K562 (cell line): ENCODE results near the gene DDX41. TPM values are rescaled to one million over a fixed set of nuclear protein-coding genes. Genes with fewer than 3 reads are reported as not detected.

ENCODE experiments used
- ATF7 ChIP-seq: fragments of 450-650 bp; IDR thresholded peaks from 2 replicates; pipeline ENCODE4 v1.7.1; 2014; ENCODE audit warnings: mild to moderate bottlenecking, moderate library complexity
- CBFB ChIP-seq: sonication (generic); formaldehyde crosslinking; IDR thresholded peaks from 2 replicates; pipeline ENCODE4 v1.4.0; 2020; ENCODE audit warnings: mild to moderate bottlenecking, missing genetic modification reagents
- CGGBP1 ChIP-seq: fragments of 250-450 bp; sonication (Bioruptor Pico); IDR thresholded peaks from 2 replicates; pipeline ENCODE4 v1.9.0; 2021; ENCODE audit warnings: mild to moderate bottlenecking
- CHD4 ChIP-seq: fragments of 200-600 bp; sonication (generic); IDR thresholded peaks from 3 replicates; pipeline ENCODE4 v1.6.1; 2012; ENCODE audit warnings: low read depth, mild to moderate bottlenecking, mixed read lengths, low read length, inconsistent platforms; ENCODE audit not compliant: insufficient read depth, insufficient replicate concordance, poor library complexity, severe bottlenecking
- EGR1 ChIP-seq: fragments of 450-650 bp; conservative IDR thresholded peaks from 2 replicates; pipeline ENCODE4 v1.6.1; 2017; ENCODE audit warnings: mild to moderate bottlenecking
- ESRRA ChIP-seq: fragments of 450-650 bp; IDR thresholded peaks from 2 replicates; pipeline ENCODE4 v1.6.1; 2014; ENCODE audit warnings: low read depth, mild to moderate bottlenecking, moderate library complexity, borderline replicate concordance
- ETV1 ChIP-seq: fragments of 450-650 bp; conservative IDR thresholded peaks from 2 replicates; pipeline ENCODE4 v1.6.1; 2016; ENCODE audit warnings: missing genetic modification characterization, control low read depth, low read depth, missing compliant biosample characterization
- ETV6 ChIP-seq, 3 experiments: fragments of 150-350 bp in 1 of 3; sonication (generic) in 1 of 3; formaldehyde crosslinking in 1 of 3; IDR thresholded peaks; 2 replicates each; pipeline versions ENCODE4 v1.6.1 to v1.8.0; 2014 to 2022; ENCODE audit warnings: borderline replicate concordance in 2 of 3, low read depth in 2 of 3, antibody characterized with exemption in 1 of 3, low read length in 1 of 3, mild to moderate bottlenecking in 1 of 3, missing genetic modification reagents in 1 of 3
- FOS ChIP-seq: IDR thresholded peaks from 3 replicates; pipeline ENCODE4 v1.6.1; 2011; ENCODE audit not compliant: insufficient read length; ENCODE audit errors: extremely low read depth
- GABPB1 ChIP-seq: sonication (generic); formaldehyde crosslinking; IDR thresholded peaks from 2 replicates; pipeline ENCODE4 v1.8.0; 2022; ENCODE audit warnings: mild to moderate bottlenecking, missing genetic modification reagents
- HNRNPL ChIP-seq: fragments of 200-400 bp; formaldehyde crosslinking; IDR thresholded peaks from 2 replicates; pipeline ENCODE4 v1.6.1; 2017; ENCODE audit warnings: low read depth, mild to moderate bottlenecking, low read length
- IRF2 ChIP-seq: sonication (generic); formaldehyde crosslinking; IDR thresholded peaks from 2 replicates; pipeline ENCODE4 v1.8.1; 2022; ENCODE audit warnings: mild to moderate bottlenecking, missing genetic modification reagents
- MAX ChIP-seq: sonication (generic); formaldehyde crosslinking; IDR thresholded peaks from 2 replicates; pipeline ENCODE4 v1.9.0; 2022; ENCODE audit warnings: mild to moderate bottlenecking, missing genetic modification reagents
- NCOA2 ChIP-seq, 2 experiments: fragments of 450-650 bp; IDR thresholded peaks; 2 replicates each; pipeline ENCODE4 v1.6.1; 2018; ENCODE audit warnings: mild to moderate bottlenecking in 2 of 2, moderate library complexity in 1 of 2; ENCODE audit not compliant: partially characterized antibody in 2 of 2
- NONO ChIP-seq, 2 experiments: fragments of 200-400 bp in 1 of 2; fragments of 450-650 bp in 1 of 2; formaldehyde crosslinking in 1 of 2; IDR thresholded peaks; 2 replicates each; pipeline ENCODE4 v1.6.1; 2017; ENCODE audit warnings: low read depth in 2 of 2, mild to moderate bottlenecking in 2 of 2, moderate library complexity in 2 of 2, low read length in 1 of 2
- PHF21A ChIP-seq: fragments of 450-650 bp; IDR thresholded peaks from 2 replicates; pipeline ENCODE4 v1.6.1; 2017; ENCODE audit warnings: low read depth, borderline replicate concordance
- POLR2AphosphoS2 ChIP-seq: IDR thresholded peaks from 2 replicates; pipeline ENCODE4 v1.6.1; 2012; ENCODE audit warnings: low read length, improper control_type of control experiment
- POLR2H ChIP-seq: IDR thresholded peaks from 2 replicates; pipeline ENCODE4 v1.6.1; 2016; ENCODE audit warnings: missing genetic modification characterization, low read depth, mild to moderate bottlenecking, control low read depth, missing compliant biosample characterization, moderate library complexity
- RBM25 ChIP-seq: fragments of 200-400 bp; formaldehyde crosslinking; IDR thresholded peaks from 2 replicates; pipeline ENCODE4 v1.6.1; 2018; ENCODE audit warnings: low read length, low read depth, moderate library complexity; ENCODE audit not compliant: severe bottlenecking
- RBM39 ChIP-seq: fragments of 200-400 bp; formaldehyde crosslinking; optimal IDR thresholded peaks from 2 replicates; pipeline ENCODE3; 2018; ENCODE audit warnings: low read depth, low read length
- RNF2 ChIP-seq: sonication (generic); IDR thresholded peaks from 2 replicates; pipeline ENCODE4 v1.6.1; 2016
- SIN3A ChIP-seq, 2 experiments: fragments of 150-350 bp in 1 of 2; IDR thresholded peaks; 2 replicates each; pipeline ENCODE4 v1.6.1; 2011 to 2016; ENCODE audit warnings: borderline replicate concordance in 2 of 2, low read depth in 2 of 2, low read length in 2 of 2, mild to moderate bottlenecking in 2 of 2, moderate library complexity in 2 of 2; ENCODE audit not compliant: control insufficient read depth in 1 of 2
- SMC3 ChIP-seq: conservative IDR thresholded peaks from 2 replicates; pipeline ENCODE4 v1.6.1; 2011; ENCODE audit warnings: low read depth, low read length, improper control_type of control experiment; ENCODE audit not compliant: insufficient read depth
- TBP ChIP-seq: optimal IDR thresholded peaks from 2 replicates; pipeline ENCODE3; 2011; ENCODE audit warnings: low read depth, low read length, improper control_type of control experiment
- ZFP36 ChIP-seq: fragments of 150-350 bp; IDR thresholded peaks from 2 replicates; pipeline ENCODE4 v1.6.1; 2018; ENCODE audit warnings: low read length, low read depth; ENCODE audit not compliant: partially characterized antibody
- ZNF436 ChIP-seq: fragments of 250-450, 450-650 bp; sonication (Bioruptor Pico); formaldehyde crosslinking; IDR thresholded peaks from 2 replicates; pipeline ENCODE4 v1.7.0; 2020; ENCODE audit warnings: mild to moderate bottlenecking
- ZNF589 ChIP-seq: fragments of 200-800 bp; sonication (Bioruptor generic); IDR thresholded peaks from 2 replicates; pipeline ENCODE4 v1.6.1; 2016; ENCODE audit warnings: low read depth, missing genetic modification characterization, missing compliant biosample characterization
- ZNF717 ChIP-seq: fragments of 250-450 bp; sonication (Bioruptor Pico); IDR thresholded peaks from 2 replicates; pipeline ENCODE4 v1.5.0; 2021
- ZNF778 ChIP-seq: fragments of 450-650 bp; formaldehyde crosslinking; IDR thresholded peaks from 2 replicates; pipeline ENCODE4 v1.4.0; 2020; ENCODE audit warnings: mild to moderate bottlenecking, moderate library complexity
- polyA plus RNA-seq, 8 experiments: library from polyadenylated mRNA; depleted of rRNA in 4 of 8; stranded (reverse) in 5 of 8; unstranded in 3 of 8; fragments of >200 nt; fragmentation: Nextera tagmentation in 2 of 8; fragmentation: Illumina TruSeq in 1 of 8; extraction: Ambion mirVana in 2 of 8; extraction: Trizol in 1 of 8; gene quantifications; 2 replicates each; pipeline versions ENCODE4 v1.2.1 to v1.2.3, GENCODE V29; 2011 to 2014; ENCODE audit warnings: inconsistent platforms in 1 of 8, missing spikeins in 1 of 8
- total RNA-seq, 7 experiments: library from RNA; depleted of rRNA in 6 of 7; stranded (reverse); fragments of >200 nt in 6 of 7; fragmentation: Illumina TruSeq in 2 of 7; extraction: Trizol in 2 of 7; gene quantifications; 2 replicates each; pipeline versions ENCODE4 v1.2.1 to v1.2.3, GENCODE V29; 2011 to 2021; ENCODE audit warnings: low replicate concordance in 1 of 7

DDX41 gene
- total and polyA plus RNA-seq, 9 of the 15 experiments (the other 6 are each of a cell fraction or from before 2014, with no cell fraction given), result 38.2 to 284 (median 116) TPM

- TF ChIP-seq MAX (CRISPR knock-in tag) (peak; percentile 36; the same call in 1 of the 2 replicates), TBP (peak; percentile 97), ETV6 (IDR thresholded peaks at IDR 0.05; ENCODE audit: borderline replicate concordance in 1 of 2, low read depth in 2 of 2, low read length in 1 of 2) (0 out of 4 replicates have a peak, but pooled peaks of 1 of the 2 experiments have one; percentile 20), ETV6 (CRISPR knock-in tag; IDR thresholded peaks at IDR 0.05; ENCODE audit: borderline replicate concordance) (no peak), ZNF589 (peak; percentile 9; the same call in 1 of the 2 replicates), ETV1 (tag) (peak; percentile 28; the same call in 1 of the 2 replicates), NONO (IDR thresholded peaks at IDR 0.05; ENCODE audit: low read depth in 2 of 2, low read length in 1 of 2) (peak; percentile 65 to 96; a peak in 3 of 4 replicates), ZNF436 (CRISPR knock-in tag) (0 out of 2 replicates have a peak, but pooled peaks have one; percentile 36), CGGBP1 (CRISPR knock-in tag) (peak; percentile 64; the same call in 1 of the 2 replicates), POLR2AphosphoS2 (no peak; the same call in 1 of the 2 replicates), ZFP36 (peak; percentile 39), ZNF717 (CRISPR knock-in tag) (no peak), CBFB (CRISPR knock-in tag) (no peak), RBM25 (peak; percentile 93), PHF21A (0 out of 2 replicates have a peak, but pooled peaks have one; percentile 64), ESRRA (0 out of 2 replicates have a peak, but pooled peaks have one; percentile 83), ZNF778 (no peak), RBM39 (peak; percentile 53), HNRNPL (peak; percentile 57; the same call in 1 of the 2 replicates), IRF2 (CRISPR knock-in tag) (no peak), SIN3A (IDR thresholded peaks at IDR 0.05; ENCODE audit: borderline replicate concordance in 2 of 2, control insufficient read depth in 1 of 2, low read depth in 2 of 2, low read length in 2 of 2) (peak; percentile 16 to 48; a peak in 2 of 4 replicates), POLR2H (peak; percentile 96), RNF2 (0 out of 2 replicates have a peak, but pooled peaks have one; percentile 38), FOS (no peak), GABPB1 (peak; percentile 69; the same call in 1 of the 2 replicates), SMC3 (no peak), CHD4 (peak; percentile 98), NCOA2 (IDR thresholded peaks at IDR 0.05; ENCODE audit: partially characterized antibody in 2 of 2) (no peak), EGR1 (peak; percentile 96), ATF7 (peak; percentile 74)
Observed at GRCh38 chr5:177497292-177498012, 19.3 kb downstream of the DDX41 start, which contains the start of gene PDLIM7 (continued).
